H1 (cell line): ENCODE data around the gene SLC35E1. TPM values are rescaled to one million over a fixed set of nuclear protein-coding genes. Genes with fewer than 3 reads are reported as not detected.
"Not testable (repeated sequence)": the region's sequence is repeated elsewhere in the genome, so short reads cannot be mapped to it uniquely, and the experiment has no call there.

Experiments
- CTCF ChIA-PET: fragments of 300-600 bp; sonication (Branson Sonifier 250); formaldehyde crosslinking; loops from one replicate; lab custom pipeline; 2021; ENCODE audit not compliant: partially characterized antibody; lab: Charles Lee
- POLR2A ChIA-PET: fragments of 300-600 bp; sonication (Branson Sonifier 250); formaldehyde crosslinking; loops from one replicate; lab custom pipeline; 2021; ENCODE audit warnings: inconsistent platforms; ENCODE audit not compliant: partially characterized antibody; lab: Charles Lee
- DNase-seq, 2 experiments: peaks; one replicate each; pipeline versions ENCODE4 v3.0.0 to v3.0.0-alpha.2; 2010 to 2022; ENCODE audit warnings: low spot score in 2 of 2, low read depth in 1 of 2, mixed read lengths in 1 of 2
- FAIRE-seq: peaks from 2 replicates; lab custom pipeline; 2011; peaks lifted over from hg19 to GRCh38; lab: Jason Lieb, UNC
- H2AFZ ChIP-seq: 2 replicates; pipeline ENCODE4 v1.8.1; 2012; ENCODE audit warnings: low read length, inconsistent platforms
- H2AK5ac ChIP-seq: 2 replicates; pipeline ENCODE4 v1.6.1; 2013; ENCODE audit warnings: low read depth, low read length
- H2BK120ac ChIP-seq: replicated peaks from 2 replicates; pipeline ENCODE3; 2013; ENCODE audit warnings: low read depth, low read length, inconsistent platforms
- H2BK12ac ChIP-seq: 2 replicates; pipeline ENCODE4 v1.6.1; 2013; ENCODE audit warnings: low read depth, low read length
- H2BK15ac ChIP-seq: 2 replicates; pipeline ENCODE4 v1.6.1; 2013; ENCODE audit warnings: low read length
- H2BK20ac ChIP-seq: 2 replicates; pipeline ENCODE4 v1.6.1; 2013; ENCODE audit warnings: low read length
- H2BK5ac ChIP-seq: 2 replicates; pipeline ENCODE4 v1.6.1; 2013; ENCODE audit warnings: low read depth, low read length
- H3K14ac ChIP-seq: 2 replicates; pipeline ENCODE4 v1.6.1; 2013; ENCODE audit warnings: inconsistent platforms; ENCODE audit not compliant: insufficient read length
- H3K18ac ChIP-seq: 2 replicates; pipeline ENCODE4 v1.6.1; 2013; ENCODE audit warnings: low read length; ENCODE audit errors: extremely low read depth
- H3K23ac ChIP-seq: 2 replicates; pipeline ENCODE4 v1.6.1; 2013; ENCODE audit warnings: inconsistent platforms; ENCODE audit not compliant: insufficient read length
- H3K23me2 ChIP-seq: 2 replicates; pipeline ENCODE4 v1.6.1; 2013; ENCODE audit warnings: low read depth, low read length
- H3K27ac ChIP-seq: 2 replicates; pipeline ENCODE4 v1.6.1; 2011; ENCODE audit warnings: low read depth, low read length, inconsistent platforms
- H3K27me3 ChIP-seq, 4 experiments: replicated peaks in 1 of 4; 1 replicate in 1 of 4; 2 replicates in 3 of 4; pipeline versions ENCODE4 v1.6.1 to v1.8.1; 2011 to 2013; ENCODE audit warnings: low read length in 3 of 4, mild to moderate bottlenecking in 3 of 4, inconsistent platforms in 2 of 4, mixed read lengths in 2 of 4, moderate library complexity in 1 of 4; ENCODE audit not compliant: control insufficient read depth in 3 of 4, insufficient read depth in 3 of 4; ENCODE audit errors: extremely low read depth in 1 of 4
- H3K36me3 ChIP-seq, 4 experiments: 2 replicates each; pipeline versions ENCODE4 v1.6.1 to v1.8.1; 2011 to 2013; ENCODE audit warnings: mild to moderate bottlenecking in 4 of 4, low read length in 3 of 4, moderate library complexity in 2 of 4, control low read depth in 1 of 4, inconsistent platforms in 1 of 4; ENCODE audit not compliant: insufficient read depth in 4 of 4, control insufficient read depth in 2 of 4
- H3K4ac ChIP-seq: replicated peaks from 2 replicates; pipeline ENCODE3; 2013; ENCODE audit warnings: low read length, low read depth, mixed read lengths, inconsistent platforms; ENCODE audit not compliant: insufficient read length
- H3K4me1 ChIP-seq, 4 experiments: replicated peaks in 1 of 4; 1 replicate in 1 of 4; 2 replicates in 3 of 4; pipeline versions ENCODE4 v1.6.1 to v1.8.1; 2011 to 2013; ENCODE audit warnings: low read length in 3 of 4, inconsistent platforms in 2 of 4, mixed read lengths in 1 of 4; ENCODE audit not compliant: insufficient read depth in 4 of 4, control insufficient read depth in 3 of 4
- H3K4me2 ChIP-seq, 2 experiments: 2 replicates each; pipeline versions ENCODE4 v1.6.1 to v1.8.1; 2011 to 2013; ENCODE audit warnings: low read depth in 2 of 2, low read length in 2 of 2, control low read depth in 1 of 2, inconsistent platforms in 1 of 2, mild to moderate bottlenecking in 1 of 2; ENCODE audit not compliant: insufficient read depth in 1 of 2
- H3K4me3 ChIP-seq, 4 experiments: fragments of 200-600, 300-600 bp in 1 of 4; sonication (generic), shearing (Covaris generic), sonication (Bioruptor Twin) in 1 of 4; 2 replicates each; pipeline versions ENCODE4 v1.5.1 to v1.8.1; 2011 to 2016; ENCODE audit warnings: low read length in 4 of 4, low read depth in 3 of 4, control low read depth in 2 of 4, inconsistent platforms in 2 of 4, mild to moderate bottlenecking in 2 of 4, mixed read lengths in 1 of 4, moderate library complexity in 1 of 4; ENCODE audit not compliant: insufficient read depth in 2 of 4; ENCODE audit errors: extremely low read depth in 1 of 4
- H3K56ac ChIP-seq: replicated peaks from 2 replicates; pipeline ENCODE3; 2013; ENCODE audit warnings: low read depth, mild to moderate bottlenecking, mixed read lengths, low read length, inconsistent platforms; ENCODE audit not compliant: insufficient read length
- H3K79me1 ChIP-seq: 2 replicates; pipeline ENCODE4 v1.6.1; 2013; ENCODE audit warnings: low read depth, low read length, control low read depth
- H3K79me2 ChIP-seq, 2 experiments: 2 replicates each; pipeline versions ENCODE4 v1.6.1 to v1.8.1; 2012 to 2013; ENCODE audit warnings: low read length in 2 of 2, mild to moderate bottlenecking in 2 of 2, inconsistent platforms in 1 of 2; ENCODE audit not compliant: insufficient read depth in 2 of 2, control insufficient read depth in 1 of 2
- H3K9ac ChIP-seq, 4 experiments: replicated peaks in 1 of 4; 1 replicate in 1 of 4; 2 replicates in 3 of 4; pipeline versions ENCODE4 v1.6.1 to v1.8.1; 2011 to 2013; ENCODE audit warnings: low read depth in 3 of 4, low read length in 3 of 4, control low read depth in 2 of 4, mild to moderate bottlenecking in 2 of 4, moderate library complexity in 2 of 4, inconsistent platforms in 1 of 4; ENCODE audit errors: extremely low read depth in 1 of 4
- H3K9me3 ChIP-seq, 2 experiments: 2 replicates each; pipeline versions ENCODE4 v1.6.1 to v1.8.1; 2012 to 2013; ENCODE audit warnings: mild to moderate bottlenecking in 2 of 2, moderate library complexity in 2 of 2, control low read depth in 1 of 2, inconsistent platforms in 1 of 2, low read depth in 1 of 2, low read length in 1 of 2, mixed read lengths in 1 of 2; ENCODE audit not compliant: insufficient read depth in 2 of 2
- H4K20me1 ChIP-seq, 2 experiments: replicated peaks in 1 of 2; 2 replicates each; pipeline versions ENCODE3 to v1.8.1; 2011 to 2013; ENCODE audit warnings: inconsistent platforms in 2 of 2, low read length in 2 of 2, mild to moderate bottlenecking in 1 of 2; ENCODE audit not compliant: insufficient read depth in 2 of 2, control insufficient read depth in 1 of 2
- H4K5ac ChIP-seq: 2 replicates; pipeline ENCODE4 v1.6.1; 2013; ENCODE audit warnings: low read length, low read depth, mixed read lengths, inconsistent platforms; ENCODE audit not compliant: insufficient read length
- H4K8ac ChIP-seq: 2 replicates; pipeline ENCODE4 v1.8.0; 2013; ENCODE audit warnings: mild to moderate bottlenecking, moderate library complexity, low read length, inconsistent platforms; ENCODE audit not compliant: insufficient read depth; ENCODE audit errors: extremely low read depth
- H4K91ac ChIP-seq: replicated peaks from 2 replicates; pipeline ENCODE3; 2013; ENCODE audit warnings: low read length, mixed read lengths, inconsistent platforms; ENCODE audit not compliant: insufficient read length
- SP2 ChIP-seq: IDR thresholded peaks from 2 replicates; pipeline ENCODE4 v1.6.1; 2012; ENCODE audit warnings: mild to moderate bottlenecking, low read length, inconsistent platforms
- WGBS, 2 experiments: shearing (Covaris generic) in 1 of 2; methylation state at CpG; one replicate each; pipeline versions ENCODE4 v1.1.6 to v1.1.7; 2013 to 2015; ENCODE audit warnings: low lambda C conversion rate in 2 of 2, mixed read lengths in 2 of 2, inconsistent platforms in 1 of 2, low coverage in 1 of 2, missing lambda C conversion rate in 1 of 2; ENCODE audit not compliant: insufficient replicate concordance in 2 of 2, insufficient coverage in 1 of 2, insufficient read length in 1 of 2; ENCODE audit errors: extremely low coverage in 1 of 2, missing lambda C conversion rate in 1 of 2; 5-methylcytosine and 5-hydroxymethylcytosine counted together
- polyA plus RNA-seq, 7 experiments: library from polyadenylated mRNA; depleted of rRNA in 3 of 7; stranded (reverse) in 5 of 7; unstranded in 2 of 7; fragments of >200 nt in 5 of 7; fragments of 200-250 nt in 2 of 7; gene quantifications; 1 replicate in 5 of 7; 2 replicates in 1 of 7; 4 replicates in 1 of 7; pipeline versions ENCODE4 v1.2.1 to v1.2.3, GENCODE V29; 2011 to 2013; ENCODE audit warnings: missing spikeins in 2 of 7, mixed read lengths in 2 of 7
- total RNA-seq: library from RNA; stranded (reverse); fragmentation: NEBNext Ultra II Directional; extraction: Animal tissue kit (Norgen Biotek cat#: 25700); gene quantifications from 2 replicates; pipeline ENCODE4 v1.2.1, GENCODE V29; 2021

The SLC35E1 gene
- total and polyA plus RNA-seq, 2 of the 8 experiments (the other 6 are each of a cell fraction or from before 2014, with no cell fraction given): 26.0 to 31.9 TPM

GRCh38 chr19:16506961-16507360 lies 65.3 kb downstream of the SLC35E1 start (continued):
- TF ChIP-seq SP2: no peak
- TF ChIP-seq, all 59 proteins: peak for 0

GRCh38 chr19:16506161-16506560 lies 66.1 kb downstream of the SLC35E1 start:
- H3K4me1 ChIP-seq, H3K56ac ChIP-seq, H3K23ac ChIP-seq, H2BK5ac ChIP-seq, DNase-seq, H4K91ac ChIP-seq, H2BK120ac ChIP-seq, H3K14ac ChIP-seq, H3K4me3 ChIP-seq, H3K36me3 ChIP-seq, H4K20me1 ChIP-seq, H3K4me2 ChIP-seq, H3K4ac ChIP-seq, H2AFZ ChIP-seq, H3K18ac ChIP-seq, H4K8ac ChIP-seq, FAIRE-seq, H2BK15ac ChIP-seq, H2BK12ac ChIP-seq, H3K79me2 ChIP-seq, H2AK5ac ChIP-seq, H3K9ac ChIP-seq, H3K9me3 ChIP-seq, H3K23me2 ChIP-seq, CTCF ChIA-PET, H2BK20ac ChIP-seq, H3K79me1 ChIP-seq, H3K27me3 ChIP-seq, H4K5ac ChIP-seq, H3K27ac ChIP-seq: not testable (repeated sequence)
- WGBS, 2 experiments: 94% methylated on average over 11 of the region's 11 CpGs; no CpG with 5 or more reads in 1 of the 2 experiments
- POLR2A ChIA-PET: interaction anchor here (1.1 kb wide), 1 partner anchor 10 kb away, joined by 3 read pairs; the partner anchor contains the start of gene C19orf44
